NCI-H1048 (cell line): ENCODE data around the gene RABAC1.
"Not testable (repeated sequence)": the region's sequence is repeated elsewhere in the genome, so short reads cannot be mapped to it uniquely, and the experiment has no call there.

ENCODE experiments used
- DNase-seq: peaks from one replicate; lab custom pipeline; 2025; lab: John Stamatoyannopoulos, UW

RABAC1 gene

GRCh38 chr19:41915776-41916414 is 43.2 kb downstream of the RABAC1 start:
- DNase-seq, result no peak

GRCh38 chr19:41915021-41915775 is 43.9 kb downstream of the RABAC1 start:
- DNase-seq, result no peak

GRCh38 chr19:41914424-41914834 is 44.7 kb downstream of the RABAC1 start:
- DNase-seq, result not testable (repeated sequence)

- DNase-seq, result no peak
Observed at GRCh38 chr19:41913538-41914423, 45.3 kb downstream of the RABAC1 start.

GRCh38 chr19:41912899-41913537 is 46.1 kb downstream of the RABAC1 start:
- DNase-seq, result no peak

GRCh38 chr19:41911889-41912731 is 47.0 kb downstream of the RABAC1 start:
- DNase-seq, result no peak

- DNase-seq, result no peak
Observed at GRCh38 chr19:41910992-41911888, 47.9 kb downstream of the RABAC1 start.

GRCh38 chr19:41910240-41910991 is 48.7 kb downstream of the RABAC1 start:
- DNase-seq, result no peak

- no peak for DNase-seq
Observed at GRCh38 chr19:41909706-41910105, 49.4 kb downstream of the RABAC1 start.

GRCh38 chr19:41908724-41909464 is 50.2 kb downstream of the RABAC1 start:
- no peak for DNase-seq

GRCh38 chr19:41907994-41908615 is 51.0 kb downstream of the RABAC1 start:
- DNase-seq, result no peak

GRCh38 chr19:41906916-41907680 is 52.0 kb downstream of the RABAC1 start:
- DNase-seq, result no peak
